ENCODE measurements around the gene TSSC4. TPM values are rescaled to one million over a fixed set of nuclear protein-coding genes. Genes with fewer than 3 reads are reported as not detected.

Gene TSSC4
- polyA plus RNA-seq, 1 experiment, result 30.5 TPM

DNA sequence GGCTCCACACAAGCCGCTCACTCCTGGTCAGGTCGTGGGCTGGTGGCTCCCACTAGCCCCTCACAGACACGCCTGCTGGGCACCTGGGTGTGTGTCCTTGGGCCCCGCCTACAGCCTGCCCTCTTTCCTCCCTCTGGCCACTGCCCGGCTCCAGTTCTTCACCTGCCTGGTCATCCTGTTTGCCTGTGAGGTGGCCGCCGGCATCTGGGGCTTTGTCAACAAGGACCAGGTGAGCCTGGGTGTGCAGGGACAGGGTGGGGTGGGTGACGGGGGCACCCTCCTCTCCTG is 5.8 kb upstream of the TSSC4 start:
- no peak for DNase-seq (ENCODE audit: low read depth)
- TF ChIP-seq, protein P1, sequence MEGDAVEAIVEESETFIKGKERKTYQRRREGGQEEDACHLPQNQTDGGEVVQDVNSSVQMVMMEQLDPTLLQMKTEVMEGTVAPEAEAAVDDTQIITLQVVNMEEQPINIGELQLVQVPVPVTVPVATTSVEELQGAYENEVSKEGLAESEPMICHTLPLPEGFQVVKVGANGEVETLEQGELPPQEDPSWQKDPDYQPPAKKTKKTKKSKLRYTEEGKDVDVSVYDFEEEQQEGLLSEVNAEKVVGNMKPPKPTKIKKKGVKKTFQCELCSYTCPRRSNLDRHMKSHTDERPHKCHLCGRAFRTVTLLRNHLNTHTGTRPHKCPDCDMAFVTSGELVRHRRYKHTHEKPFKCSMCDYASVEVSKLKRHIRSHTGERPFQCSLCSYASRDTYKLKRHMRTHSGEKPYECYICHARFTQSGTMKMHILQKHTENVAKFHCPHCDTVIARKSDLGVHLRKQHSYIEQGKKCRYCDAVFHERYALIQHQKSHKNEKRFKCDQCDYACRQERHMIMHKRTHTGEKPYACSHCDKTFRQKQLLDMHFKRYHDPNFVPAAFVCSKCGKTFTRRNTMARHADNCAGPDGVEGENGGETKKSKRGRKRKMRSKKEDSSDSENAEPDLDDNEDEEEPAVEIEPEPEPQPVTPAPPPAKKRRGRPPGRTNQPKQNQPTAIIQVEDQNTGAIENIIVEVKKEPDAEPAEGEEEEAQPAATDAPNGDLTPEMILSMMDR (IDR thresholded peaks at IDR 0.05; ENCODE audit: insufficient read depth, low read depth, low read length), result no peak
- Histone ChIP-seq H3K4me3 (ENCODE audit: low read depth, low read length) (no peak overlapping the region), H3K27me3 (ENCODE audit: control insufficient read depth, insufficient read depth, low read length) (no peaks in the 10 kb centered on the region), H3K36me3 (ENCODE audit: control insufficient read depth, insufficient read depth, low read length) (peaks cover 52% of the 10 kb centered on the region)
- POLR2A ChIA-PET, result no interaction called here
- CTCF ChIA-PET, result interaction anchor here (2.6 kb wide), 1 partner anchor 89 kb away, joined by 9 read pairs; no protein-coding TSS in a partner anchor

DNA sequence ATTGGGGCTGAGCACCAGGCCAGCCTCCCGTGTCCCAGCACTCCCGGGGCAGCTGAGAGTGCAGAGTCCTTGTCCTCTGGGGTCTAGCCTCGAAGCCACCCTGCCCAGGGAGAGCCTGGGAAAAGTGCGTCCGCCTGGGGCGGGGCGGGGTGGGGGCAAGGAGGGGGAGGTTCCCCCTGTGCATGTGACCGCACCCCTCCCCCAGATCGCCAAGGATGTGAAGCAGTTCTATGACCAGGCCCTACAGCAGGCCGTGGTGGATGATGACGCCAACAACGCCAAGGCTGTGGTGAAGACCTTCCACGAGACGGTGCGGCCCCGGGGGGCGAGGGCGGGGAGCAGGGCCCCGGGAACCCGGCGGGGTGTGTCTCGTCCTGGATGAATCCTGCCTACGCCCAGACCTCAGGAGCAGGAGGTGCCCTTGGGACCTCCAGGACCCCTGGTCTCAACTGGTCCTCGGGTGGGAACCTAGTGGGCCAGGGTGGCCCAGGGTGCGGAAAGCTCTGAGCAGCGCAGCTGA is 5.3 kb upstream of the TSSC4 start:
- DNase-seq (ENCODE audit: low read depth), result no peak
- Histone ChIP-seq H3K27me3 (ENCODE audit: control insufficient read depth, insufficient read depth, low read length) (no peaks in the 10 kb centered on the region), H3K4me3 (ENCODE audit: low read depth, low read length) (no peak overlapping the region), H3K36me3 (ENCODE audit: control insufficient read depth, insufficient read depth, low read length) (peaks cover 52% of the 10 kb centered on the region)
- CTCF ChIA-PET, result interaction anchor here (2.6 kb wide), 1 partner anchor 89 kb away, joined by 9 read pairs; no protein-coding TSS in a partner anchor
- TF ChIP-seq, protein P1 (IDR thresholded peaks at IDR 0.05; ENCODE audit: insufficient read depth, low read depth, low read length), result no peak
- POLR2A ChIA-PET, result interaction anchor here (0.6 kb wide), 1 partner anchor 1329 kb away, joined by 5 read pairs; no protein-coding TSS in a partner anchor

DNA sequence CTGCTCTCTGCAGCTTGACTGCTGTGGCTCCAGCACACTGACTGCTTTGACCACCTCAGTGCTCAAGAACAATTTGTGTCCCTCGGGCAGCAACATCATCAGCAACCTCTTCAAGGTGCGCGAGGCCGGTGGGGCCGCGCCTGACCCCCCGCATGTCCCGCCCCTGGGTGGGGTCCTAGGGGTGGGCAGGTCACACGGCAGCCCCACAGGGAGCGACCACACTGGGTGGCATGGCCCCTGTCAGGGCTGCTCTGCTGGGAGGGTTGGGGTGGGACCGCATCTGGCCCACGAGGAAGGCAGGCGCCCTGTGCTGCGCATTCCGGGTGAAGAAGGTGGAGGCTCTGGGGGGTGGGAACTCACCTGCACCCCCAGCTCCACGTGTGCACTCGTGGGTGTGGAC is 4.7 kb upstream of the TSSC4 start:
- POLR2A ChIA-PET, result no interaction called here

DNA sequence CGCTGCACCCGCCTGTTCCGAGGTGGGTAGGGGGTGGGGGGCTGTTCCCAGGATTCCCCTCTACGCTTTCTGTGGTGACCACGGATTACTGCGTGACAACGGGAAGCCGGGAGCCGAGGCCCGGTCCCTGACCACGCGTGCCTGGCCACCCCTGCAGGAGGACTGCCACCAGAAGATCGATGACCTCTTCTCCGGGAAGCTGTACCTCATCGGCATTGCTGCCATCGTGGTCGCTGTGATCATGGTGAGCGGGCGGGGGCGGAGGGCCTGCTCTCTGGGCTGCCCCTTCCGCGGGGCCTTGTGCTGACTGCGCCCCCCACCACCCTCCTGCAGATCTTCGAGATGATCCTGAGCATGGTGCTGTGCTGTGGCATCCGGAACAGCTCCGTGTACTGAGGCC is 4.1 kb upstream of the TSSC4 start:
- peaks cover 50% of the 10 kb centered on the region for H3K36me3 ChIP-seq (ENCODE audit: control insufficient read depth, insufficient read depth, low read length)
- no peaks in the 10 kb centered on the region for H3K27me3 ChIP-seq (ENCODE audit: control insufficient read depth, insufficient read depth, low read length)
- no peak for DNase-seq (ENCODE audit: low read depth)
- POLR2A ChIA-PET, result no interaction called here
- TF ChIP-seq, protein P1 (IDR thresholded peaks at IDR 0.05; ENCODE audit: insufficient read depth, low read depth, low read length), result no peak
- CTCF ChIA-PET, result interaction anchor here (2.6 kb wide), 1 partner anchor 91 kb away, joined by 9 read pairs; no protein-coding TSS in a partner anchor
- H3K4me3 ChIP-seq (ENCODE audit: low read depth, low read length), result no peak overlapping the region

More for the DNA sequence above, 4.7 kb upstream of the TSSC4 start:
- Histone ChIP-seq H3K27me3 (ENCODE audit: control insufficient read depth, insufficient read depth, low read length) (no peaks in the 10 kb centered on the region), H3K4me3 (ENCODE audit: low read depth, low read length) (no peak overlapping the region), H3K36me3 (ENCODE audit: control insufficient read depth, insufficient read depth, low read length) (peaks cover 52% of the 10 kb centered on the region)
- DNase-seq (ENCODE audit: low read depth), result no peak
- TF ChIP-seq, protein P1 (IDR thresholded peaks at IDR 0.05; ENCODE audit: insufficient read depth, low read depth, low read length), result no peak
- CTCF ChIA-PET, result interaction anchor here (2.6 kb wide), 1 partner anchor 90 kb away, joined by 9 read pairs; no protein-coding TSS in a partner anchor

DNA sequence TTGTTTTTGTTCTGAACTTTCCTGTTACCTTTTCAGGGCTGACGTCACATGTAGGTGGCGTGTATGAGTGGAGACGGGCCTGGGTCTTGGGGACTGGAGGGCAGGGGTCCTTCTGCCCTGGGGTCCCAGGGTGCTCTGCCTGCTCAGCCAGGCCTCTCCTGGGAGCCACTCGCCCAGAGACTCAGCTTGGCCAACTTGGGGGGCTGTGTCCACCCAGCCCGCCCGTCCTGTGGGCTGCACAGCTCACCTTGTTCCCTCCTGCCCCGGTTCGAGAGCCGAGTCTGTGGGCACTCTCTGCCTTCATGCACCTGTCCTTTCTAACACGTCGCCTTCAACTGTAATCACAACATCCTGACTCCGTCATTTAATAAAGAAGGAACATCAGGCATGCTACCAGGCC is 3.5 kb upstream of the TSSC4 start:
- TF ChIP-seq, protein P1 (IDR thresholded peaks at IDR 0.05; ENCODE audit: insufficient read depth, low read depth, low read length), result no peak
- peaks cover 46% of the 10 kb centered on the region for H3K36me3 ChIP-seq (ENCODE audit: control insufficient read depth, insufficient read depth, low read length)

More for the DNA sequence above, 3.5 kb upstream of the TSSC4 start:
- Histone ChIP-seq H3K4me3 (ENCODE audit: low read depth, low read length) (no peak overlapping the region), H3K27me3 (ENCODE audit: control insufficient read depth, insufficient read depth, low read length) (no peaks in the 10 kb centered on the region)
- CTCF ChIA-PET, result interaction anchor here (2.6 kb wide), 1 partner anchor 91 kb away, joined by 9 read pairs; no protein-coding TSS in a partner anchor
- POLR2A ChIA-PET, result no interaction called here
- no peak for DNase-seq (ENCODE audit: low read depth)
